Smooth muscle cell (in vitro differentiated cells): ENCODE measurements around the gene DENND1A. TPM values are rescaled to one million over a fixed set of nuclear protein-coding genes. Genes with fewer than 3 reads are reported as not detected.

Source experiments
- DNase-seq: peaks from one replicate; lab custom pipeline; 2025; ENCODE audit not compliant: unreplicated experiment; lab: John Stamatoyannopoulos, UW
- H2AFZ ChIP-seq: fragments of 200-600 bp; sonication (generic); 2 replicates; pipeline ENCODE4 v1.6.0; 2016; ENCODE audit warnings: antibody characterized with exemption, low read depth, mild to moderate bottlenecking
- H3F3A ChIP-seq: fragments of 200-600 bp; sonication (generic); 2 replicates; pipeline ENCODE4 v1.6.0; 2017; ENCODE audit warnings: antibody characterized with exemption, low read depth
- H3K27ac ChIP-seq: fragments of 200-600 bp; sonication (generic); 2 replicates; pipeline ENCODE4 v1.5.1; 2016; ENCODE audit warnings: low read depth, mild to moderate bottlenecking
- H3K27me3 ChIP-seq: fragments of 200-600 bp; sonication (generic); 2 replicates; pipeline ENCODE4 v1.6.1; 2016; ENCODE audit warnings: low read depth, mild to moderate bottlenecking
- H3K36me3 ChIP-seq: fragments of 200-600 bp; sonication (generic); 2 replicates; pipeline ENCODE4 v1.5.1; 2016; ENCODE audit warnings: low read depth
- H3K4me1 ChIP-seq: fragments of 200-600 bp; sonication (generic); 2 replicates; pipeline ENCODE4 v1.5.1; 2016; ENCODE audit warnings: low read depth
- H3K4me2 ChIP-seq: fragments of 200-600 bp; sonication (generic); 2 replicates; pipeline ENCODE4 v1.6.0; 2016; ENCODE audit warnings: mild to moderate bottlenecking
- H3K4me3 ChIP-seq: fragments of 200-600 bp; sonication (generic); 2 replicates; pipeline ENCODE4 v1.5.1; 2016; ENCODE audit warnings: mild to moderate bottlenecking
- H3K79me2 ChIP-seq: fragments of 200-600 bp; sonication (generic); 2 replicates; pipeline ENCODE4 v1.6.0; 2016; ENCODE audit warnings: low read depth, mild to moderate bottlenecking
- H3K9ac ChIP-seq: fragments of 200-600 bp; sonication (generic); 2 replicates; pipeline ENCODE4 v1.6.0; 2016; ENCODE audit warnings: low read depth
- H3K9me3 ChIP-seq: fragments of 200-600 bp; sonication (generic); replicated peaks from 2 replicates; pipeline ENCODE4 v1.5.1; 2016; ENCODE audit warnings: low read depth
- H4K20me1 ChIP-seq: fragments of 200-600 bp; sonication (generic); 2 replicates; pipeline ENCODE4 v1.6.0; 2016; ENCODE audit warnings: low read depth
- WGBS: methylation state at CpG from one replicate; pipeline ENCODE4 v1.1.7; 2016; ENCODE audit warnings: low lambda C conversion rate; 5-methylcytosine and 5-hydroxymethylcytosine counted together
- polyA plus RNA-seq: library from polyadenylated mRNA; unstranded; fragments of >200 nt; fragmentation: Nextera tagmentation; extraction: Ambion mirVana; gene quantifications from 2 replicates; pipeline ENCODE4 v1.2.1, GENCODE V29; 2016
- total RNA-seq: library from RNA; depleted of rRNA; stranded (reverse); fragments of >200 nt; gene quantifications from 2 replicates; pipeline ENCODE4 v1.2.3, GENCODE V29; 2014
- TF ChIP-seq, protein P1 (sequence below): fragments of 200-600 bp; sonication (generic); IDR thresholded peaks from 2 replicates; pipeline ENCODE4 v1.5.1; 2017; ENCODE audit warnings: borderline replicate concordance, mild to moderate bottlenecking, antibody characterized with exemption; ENCODE audit not compliant: insufficient read depth, poor library complexity, severe bottlenecking

Gene DENND1A
- total and polyA plus RNA-seq, 2 experiments from 2014 or later: 8.1 to 20.2 TPM

DNA sequence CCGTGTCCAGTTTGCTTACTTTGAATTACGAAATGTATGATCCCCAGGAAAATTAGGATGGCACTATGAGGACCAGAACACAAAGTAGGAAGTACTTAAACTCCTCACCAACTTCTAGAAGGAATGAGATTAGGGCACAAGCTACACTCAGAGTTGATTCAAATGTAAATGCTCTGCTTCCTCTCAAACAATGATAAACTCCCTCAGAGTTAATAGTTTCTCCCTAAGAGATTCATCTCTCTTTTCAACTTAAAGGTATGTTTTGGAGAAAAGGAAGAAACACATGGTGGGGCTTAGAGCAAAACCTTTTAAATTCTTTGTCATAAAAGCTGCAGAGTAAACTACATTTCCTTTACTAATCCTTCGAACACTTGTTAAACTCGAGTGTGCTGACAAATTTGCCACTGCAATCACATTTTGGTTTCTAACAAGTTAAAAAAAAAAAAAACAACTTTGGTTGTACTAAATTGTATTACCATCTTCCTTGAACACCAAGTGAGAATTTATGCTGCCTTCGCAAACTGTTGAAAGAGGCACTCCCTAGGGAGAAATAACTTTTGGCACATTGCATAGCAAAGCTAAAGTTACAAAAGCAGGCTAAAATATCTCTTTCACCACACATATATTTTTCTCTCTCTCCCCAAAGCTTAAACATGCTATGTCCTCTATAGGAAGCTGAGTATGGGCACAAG lies 66.6 kb downstream of the DENND1A start:
- Histone ChIP-seq H2AFZ (no peak overlapping the region), H3K27me3 (no peaks in the 10 kb centered on the region), H4K20me1 (peaks cover 32% of the 10 kb centered on the region), H3K4me1 (peaks cover 88% of the 10 kb centered on the region), H3K9me3 (no peaks in the 10 kb centered on the region), H3K4me3 (no peak overlapping the region), H3K79me2 (no peaks in the 10 kb centered on the region), H3K27ac (no peak overlapping the region), H3K4me2 (peak overlapping the region; percentile 25), H3F3A (peaks cover 8% of the 10 kb centered on the region), H3K36me3 (no peaks in the 10 kb centered on the region), H3K9ac (no peak overlapping the region)
- 29% methylated on average over 5 of the region's 5 CpGs for whole genome bisulfite sequencing
- DNase-seq: no peak
- TF ChIP-seq, protein P1, sequence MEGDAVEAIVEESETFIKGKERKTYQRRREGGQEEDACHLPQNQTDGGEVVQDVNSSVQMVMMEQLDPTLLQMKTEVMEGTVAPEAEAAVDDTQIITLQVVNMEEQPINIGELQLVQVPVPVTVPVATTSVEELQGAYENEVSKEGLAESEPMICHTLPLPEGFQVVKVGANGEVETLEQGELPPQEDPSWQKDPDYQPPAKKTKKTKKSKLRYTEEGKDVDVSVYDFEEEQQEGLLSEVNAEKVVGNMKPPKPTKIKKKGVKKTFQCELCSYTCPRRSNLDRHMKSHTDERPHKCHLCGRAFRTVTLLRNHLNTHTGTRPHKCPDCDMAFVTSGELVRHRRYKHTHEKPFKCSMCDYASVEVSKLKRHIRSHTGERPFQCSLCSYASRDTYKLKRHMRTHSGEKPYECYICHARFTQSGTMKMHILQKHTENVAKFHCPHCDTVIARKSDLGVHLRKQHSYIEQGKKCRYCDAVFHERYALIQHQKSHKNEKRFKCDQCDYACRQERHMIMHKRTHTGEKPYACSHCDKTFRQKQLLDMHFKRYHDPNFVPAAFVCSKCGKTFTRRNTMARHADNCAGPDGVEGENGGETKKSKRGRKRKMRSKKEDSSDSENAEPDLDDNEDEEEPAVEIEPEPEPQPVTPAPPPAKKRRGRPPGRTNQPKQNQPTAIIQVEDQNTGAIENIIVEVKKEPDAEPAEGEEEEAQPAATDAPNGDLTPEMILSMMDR: no peak

DNA sequence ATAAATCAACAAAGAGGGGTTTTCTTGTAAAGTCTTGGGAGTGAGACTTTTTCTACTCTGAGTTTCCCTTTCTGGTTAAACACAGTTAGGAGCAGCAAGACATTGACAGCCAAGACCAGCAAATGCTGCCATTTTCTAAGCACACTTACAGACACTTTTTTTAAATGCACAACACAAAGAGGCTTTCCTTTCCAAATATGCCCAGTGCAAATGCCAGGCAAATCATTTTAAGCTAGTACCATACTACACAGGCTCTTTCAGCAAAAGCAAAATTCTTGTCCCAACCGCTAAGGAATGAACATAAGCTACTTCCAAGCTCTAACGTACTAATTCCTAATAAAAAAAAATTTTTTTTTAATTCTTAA lies 68.2 kb downstream of the DENND1A start:
- Histone ChIP-seq H3F3A (no peaks in the 10 kb centered on the region), H3K36me3 (no peaks in the 10 kb centered on the region), H4K20me1 (peaks cover 23% of the 10 kb centered on the region), H3K4me2 (no peak overlapping the region), H3K9me3 (no peaks in the 10 kb centered on the region), H3K4me3 (no peak overlapping the region), H3K4me1 (peaks cover 73% of the 10 kb centered on the region), H3K27me3 (no peaks in the 10 kb centered on the region), H2AFZ (no peak overlapping the region), H3K79me2 (no peaks in the 10 kb centered on the region), H3K27ac (no peak overlapping the region), H3K9ac (no peak overlapping the region)
- WGBS: 89% methylated on average over 2 of the region's 2 CpGs
- no peak for DNase-seq
- TF ChIP-seq, protein P1: no peak

DNA sequence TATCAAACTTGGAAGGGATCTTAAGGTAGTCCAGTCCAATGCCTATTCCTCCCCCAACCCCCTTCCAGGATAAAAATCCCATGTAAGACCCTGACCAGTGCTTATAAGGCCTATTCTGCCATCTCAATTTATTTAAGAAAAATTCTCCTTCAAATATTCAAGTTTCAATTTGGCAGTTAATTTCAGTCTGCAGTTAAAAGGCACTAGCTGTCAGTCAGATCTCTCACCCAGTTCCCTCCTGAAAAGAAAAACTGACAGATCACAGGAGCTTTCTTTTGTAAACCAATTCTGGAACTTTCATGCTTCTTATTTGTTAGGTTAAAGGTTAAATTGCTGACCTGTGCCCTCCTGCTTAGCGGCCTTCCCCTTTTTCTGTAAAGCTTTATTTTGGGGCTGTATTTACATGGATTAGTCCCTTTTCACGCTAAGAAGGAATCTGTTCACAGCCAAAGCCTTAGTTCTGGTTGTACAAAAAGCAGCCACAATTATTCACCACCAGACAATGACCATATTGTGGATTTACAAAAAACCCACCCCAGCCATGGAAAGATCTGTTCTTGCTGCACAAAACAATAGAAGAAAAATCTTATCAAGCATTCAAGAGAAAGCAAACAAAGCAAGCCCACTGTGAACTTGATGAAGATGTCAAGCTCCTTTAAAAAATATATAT lies 68.7 kb downstream of the DENND1A start:
- Histone ChIP-seq H2AFZ (no peak overlapping the region), H3F3A (no peaks in the 10 kb centered on the region), H3K9ac (no peak overlapping the region), H4K20me1 (peaks cover 23% of the 10 kb centered on the region), H3K27me3 (no peaks in the 10 kb centered on the region), H3K79me2 (no peaks in the 10 kb centered on the region), H3K4me1 (peaks cover 68% of the 10 kb centered on the region), H3K36me3 (no peaks in the 10 kb centered on the region), H3K4me3 (no peak overlapping the region), H3K9me3 (no peaks in the 10 kb centered on the region), H3K4me2 (no peak overlapping the region), H3K27ac (no peak overlapping the region)
- WGBS: 49% methylated on average over 2 of the region's 2 CpGs
- TF ChIP-seq, protein P1: no peak
- no peak for DNase-seq

DNA sequence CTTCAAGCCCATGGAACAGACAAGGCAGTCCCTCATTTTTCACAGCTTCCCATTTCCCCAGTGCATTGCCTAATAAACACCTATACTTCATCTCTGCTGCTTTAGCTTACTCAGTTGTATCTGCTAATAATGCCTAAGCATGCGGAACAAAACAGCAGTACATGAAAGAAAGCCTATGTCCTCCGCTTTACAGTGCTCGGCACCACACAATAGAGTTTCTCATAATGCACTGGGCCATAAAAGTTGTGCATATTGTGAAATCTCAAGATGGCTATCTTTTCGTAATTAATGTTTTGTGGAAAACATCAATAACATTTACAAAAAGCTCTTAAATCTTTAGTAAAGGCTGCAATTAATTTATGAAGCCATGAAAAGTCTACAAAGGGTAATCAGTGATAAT lies 69.3 kb downstream of the DENND1A start:
- Histone ChIP-seq H3K27me3 (no peaks in the 10 kb centered on the region), H3K27ac (no peak overlapping the region), H3K4me1 (peaks cover 61% of the 10 kb centered on the region), H3K9ac (no peak overlapping the region), H3K36me3 (no peaks in the 10 kb centered on the region), H3K79me2 (no peaks in the 10 kb centered on the region), H2AFZ (no peak overlapping the region), H3K4me3 (no peak overlapping the region), H3K9me3 (no peaks in the 10 kb centered on the region), H3F3A (no peaks in the 10 kb centered on the region), H4K20me1 (peaks cover 23% of the 10 kb centered on the region), H3K4me2 (no peak overlapping the region)
- TF ChIP-seq, protein P1: no peak
- 89% methylated on average over 4 of the region's 4 CpGs for WGBS
- DNase-seq: no peak
